GM12873 (cell line): ENCODE results near the gene CRISPLD2.

ENCODE experiments used
- CTCF ChIP-seq: IDR thresholded peaks from 2 replicates; pipeline ENCODE4 v1.5.1; 2012; ENCODE audit warnings: low read depth, mild to moderate bottlenecking, moderate library complexity, low read length, control low read depth; ENCODE audit not compliant: insufficient read depth; ENCODE audit errors: missing control alignments

Gene CRISPLD2

GRCh38 chr16:84819644-84820304, at the start of gene CRISPLD2:
Gene CRISPLD2, plus strand, starts transcription at chr16:84819985. Its CDS starts 18,511 bp downstream, at chr16:84838496.
- no peak for TF ChIP-seq CTCF

- TF ChIP-seq CTCF: no peak
These were observed 46.5 kb upstream of the CRISPLD2 start for GRCh38 chr16:84773312-84773711.

- no peak for TF ChIP-seq CTCF
These were observed 45.0 kb upstream of the CRISPLD2 start for GRCh38 chr16:84774810-84775209.

GRCh38 chr16:84775262-84775810, 44.4 kb upstream of the CRISPLD2 start:
- TF ChIP-seq CTCF: no peak

- TF ChIP-seq CTCF: no peak
These were observed 42.4 kb upstream of the CRISPLD2 start for GRCh38 chr16:84777435-84777834.

GRCh38 chr16:84778720-84779119, 41.1 kb upstream of the CRISPLD2 start:
- no peak for TF ChIP-seq CTCF

GRCh38 chr16:84780063-84780462, 39.7 kb upstream of the CRISPLD2 start:
- TF ChIP-seq CTCF: no peak
